Karpas-422 (cell line): ENCODE measurements around the gene ATP5MG. TPM values are rescaled to one million over a fixed set of nuclear protein-coding genes. Genes with fewer than 3 reads are reported as not detected.

Experiments
- DNase-seq: peaks from one replicate; pipeline ENCODE4 v3.0.0-alpha.2; 2015
- H2AFZ ChIP-seq: fragments of 200-600 bp; sonication (generic); 2 replicates; pipeline ENCODE4 v1.6.1; 2014; ENCODE audit warnings: antibody characterized with exemption, low read length, mixed read lengths
- H3K27ac ChIP-seq: fragments of 200-600 bp; sonication (generic); 2 replicates; pipeline ENCODE4 v1.5.1; 2014; ENCODE audit warnings: mild to moderate bottlenecking, low read length, moderate library complexity
- H3K27me3 ChIP-seq: fragments of 200-600 bp; sonication (generic); 2 replicates; pipeline ENCODE4 v1.6.1; 2014; ENCODE audit warnings: low read length, mixed read lengths
- H3K36me3 ChIP-seq: fragments of 200-600 bp; sonication (generic); 2 replicates; pipeline ENCODE4 v1.6.1; 2014; ENCODE audit warnings: low read length, mixed read lengths; ENCODE audit not compliant: insufficient read depth
- H3K4me1 ChIP-seq: fragments of 200-600 bp; sonication (generic); 2 replicates; pipeline ENCODE4 v1.6.1; 2014; ENCODE audit warnings: mild to moderate bottlenecking, low read length, mixed read lengths
- H3K4me2 ChIP-seq: fragments of 200-600 bp; sonication (generic); 2 replicates; pipeline ENCODE4 v1.6.1; 2014; ENCODE audit warnings: low read length, low read depth, mild to moderate bottlenecking; ENCODE audit not compliant: poor library complexity, severe bottlenecking
- H3K4me3 ChIP-seq: fragments of 200-600 bp; sonication (generic); 2 replicates; pipeline ENCODE4 v1.5.1; 2014; ENCODE audit warnings: mild to moderate bottlenecking, antibody characterized with exemption, low read length, mixed read lengths
- H3K79me2 ChIP-seq: fragments of 200-600 bp; sonication (generic); 2 replicates; pipeline ENCODE4 v1.6.1; 2014; ENCODE audit warnings: mild to moderate bottlenecking, low read length, mixed read lengths
- H3K9ac ChIP-seq: fragments of 200-600 bp; sonication (generic); 2 replicates; pipeline ENCODE4 v1.6.0; 2014; ENCODE audit warnings: low read length
- H3K9me2 ChIP-seq: fragments of 200-600 bp; sonication (generic), shearing (Covaris generic); replicated peaks from 2 replicates; pipeline ENCODE4 v1.6.0; 2014; ENCODE audit warnings: mild to moderate bottlenecking, low read length, moderate library complexity; ENCODE audit not compliant: insufficient read depth
- H3K9me3 ChIP-seq: fragments of 300-700, 200-600 bp; sonication (generic); 2 replicates; pipeline ENCODE4 v1.6.1; 2014; ENCODE audit warnings: low read length, mixed read lengths
- H4K20me1 ChIP-seq: fragments of 200-600 bp; sonication (generic); 2 replicates; pipeline ENCODE4 v1.6.1; 2014; ENCODE audit warnings: mild to moderate bottlenecking, antibody characterized with exemption, low read length, low read depth; ENCODE audit not compliant: insufficient read depth
- total RNA-seq: library from RNA; depleted of rRNA; stranded (reverse); fragments of >200 nt; shearing (Covaris generic); gene quantifications from 2 replicates; pipeline ENCODE4 v1.2.3, GENCODE V29; 2014; ENCODE audit warnings: low replicate concordance

Gene ATP5MG
- total RNA-seq, 1 experiment from 2014 or later, result 82.4 TPM

DNA sequence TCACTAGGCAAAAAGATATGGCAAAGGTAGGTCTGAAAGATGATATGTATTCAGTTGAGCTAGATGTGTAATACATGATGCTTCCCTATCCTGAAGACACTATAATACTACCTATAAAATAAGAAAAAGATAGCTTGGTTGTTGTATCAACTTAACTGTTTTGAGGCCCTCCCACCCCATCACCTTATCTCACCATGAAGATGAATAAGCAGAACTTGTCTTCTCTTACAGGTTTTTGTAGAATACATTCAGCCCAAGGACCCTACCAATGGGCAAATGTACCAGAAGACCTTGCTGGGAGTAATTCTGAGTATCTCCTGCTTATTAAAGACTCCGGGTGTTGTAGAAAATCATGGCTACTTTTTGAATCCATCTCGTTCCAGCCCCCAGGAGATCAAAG lies 28.1 kb upstream of the ATP5MG start:
- Histone ChIP-seq H3K9me2 (no peaks in the 10 kb centered on the region), H3K9ac (no peak overlapping the region), H3K9me3 (no peaks in the 10 kb centered on the region), H3K4me3 (no peak overlapping the region), H3K4me1 (no peaks in the 10 kb centered on the region), H4K20me1 (no peaks in the 10 kb centered on the region), H3K27ac (no peak overlapping the region), H3K79me2 (no peaks in the 10 kb centered on the region), H3K27me3 (no peaks in the 10 kb centered on the region), H3K36me3 (peaks cover 4% of the 10 kb centered on the region), H2AFZ (no peak overlapping the region), H3K4me2 (no peak overlapping the region)
- DNase-seq, result no peak

DNA sequence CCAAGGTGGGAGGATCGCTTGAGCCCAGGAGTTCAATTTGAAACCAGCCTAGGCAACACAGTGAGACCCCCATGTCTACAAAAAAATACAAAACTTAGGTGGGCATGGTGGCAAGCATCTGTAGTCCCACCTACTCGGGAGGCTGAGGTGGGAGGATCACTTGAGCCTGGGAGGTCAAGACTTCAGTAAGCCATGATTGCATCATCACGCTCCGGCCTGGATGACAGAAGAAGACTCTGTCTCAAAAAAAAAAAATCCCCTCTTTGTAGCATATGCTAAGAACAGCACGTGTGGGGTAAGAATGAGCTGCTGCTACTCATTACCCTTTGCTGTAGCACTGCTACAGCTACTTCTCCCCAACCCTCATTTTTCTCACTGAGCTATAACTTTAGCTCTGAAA lies 27.5 kb upstream of the ATP5MG start:
- no peaks in the 10 kb centered on the region for H3K4me1 ChIP-seq
- DNase-seq, result no peak
- H3K4me3 ChIP-seq, result no peak overlapping the region
- H3K36me3 ChIP-seq, result peaks cover 4% of the 10 kb centered on the region; the same call in 1 of the 2 replicates
- no peaks in the 10 kb centered on the region for H3K9me2 ChIP-seq
- no peaks in the 10 kb centered on the region for H3K9me3 ChIP-seq
- H3K4me2 ChIP-seq, result no peak overlapping the region
- H3K27me3 ChIP-seq, result no peaks in the 10 kb centered on the region
- no peak overlapping the region for H3K27ac ChIP-seq
- H3K79me2 ChIP-seq, result no peaks in the 10 kb centered on the region
- H2AFZ ChIP-seq, result no peak overlapping the region
- no peaks in the 10 kb centered on the region for H4K20me1 ChIP-seq
- no peak overlapping the region for H3K9ac ChIP-seq

DNA sequence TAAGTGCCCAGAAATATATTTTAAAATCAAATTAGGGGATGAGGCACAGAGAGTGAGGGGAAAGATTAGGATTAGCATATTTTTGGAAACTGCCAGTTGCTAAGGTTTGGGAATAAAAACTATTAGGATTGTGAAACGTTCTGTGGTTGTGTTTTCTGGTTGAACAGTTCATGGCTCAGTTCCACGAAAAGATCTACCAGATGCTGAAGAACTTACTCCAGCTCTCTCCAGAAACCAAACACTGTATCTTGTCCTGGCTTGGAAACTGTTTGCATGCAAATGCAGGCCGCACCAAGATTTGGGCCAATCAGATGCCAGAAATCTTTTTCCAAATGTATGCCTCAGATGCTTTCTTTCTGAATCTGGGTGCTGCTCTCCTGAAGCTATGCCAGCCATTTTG lies 26.7 kb upstream of the ATP5MG start:
- Histone ChIP-seq H3K9me3 (no peaks in the 10 kb centered on the region), H3K4me3 (no peak overlapping the region), H3K27ac (no peak overlapping the region), H3K9me2 (no peaks in the 10 kb centered on the region), H4K20me1 (no peaks in the 10 kb centered on the region), H3K27me3 (no peaks in the 10 kb centered on the region), H3K36me3 (no peaks in the 10 kb centered on the region; the same call in 1 of the 2 replicates), H3K9ac (no peak overlapping the region), H3K4me1 (no peaks in the 10 kb centered on the region), H2AFZ (no peak overlapping the region), H3K4me2 (no peak overlapping the region), H3K79me2 (no peaks in the 10 kb centered on the region)
- no peak for DNase-seq

DNA sequence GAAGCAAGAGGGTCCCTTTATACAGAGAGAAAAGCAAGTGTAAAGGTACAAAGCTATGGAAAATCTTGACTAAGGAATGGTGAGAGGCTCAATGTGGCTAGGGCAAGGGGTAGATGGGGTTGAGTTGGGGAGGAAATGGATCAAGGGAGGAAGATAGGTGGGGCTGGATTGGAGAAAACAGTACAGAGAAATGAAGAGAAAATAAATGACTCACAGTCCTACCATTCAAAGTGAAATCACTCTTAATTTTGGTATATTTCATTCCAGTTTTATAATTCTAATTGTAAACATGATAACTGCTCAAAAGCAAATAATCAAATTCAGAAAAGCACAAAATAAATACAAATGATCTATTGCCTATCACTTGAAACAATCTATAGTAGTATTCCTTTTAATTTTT lies 25.4 kb upstream of the ATP5MG start:
- Histone ChIP-seq H3K4me2 (no peak overlapping the region), H3K9ac (no peak overlapping the region), H3K9me2 (no peaks in the 10 kb centered on the region), H3K36me3 (peaks cover 3% of the 10 kb centered on the region; the same call in 1 of the 2 replicates), H3K4me3 (no peak overlapping the region), H3K27me3 (no peaks in the 10 kb centered on the region), H3K27ac (no peak overlapping the region), H3K4me1 (no peaks in the 10 kb centered on the region), H3K79me2 (no peaks in the 10 kb centered on the region), H2AFZ (no peak overlapping the region), H3K9me3 (no peaks in the 10 kb centered on the region), H4K20me1 (no peaks in the 10 kb centered on the region)
- DNase-seq, result no peak

DNA sequence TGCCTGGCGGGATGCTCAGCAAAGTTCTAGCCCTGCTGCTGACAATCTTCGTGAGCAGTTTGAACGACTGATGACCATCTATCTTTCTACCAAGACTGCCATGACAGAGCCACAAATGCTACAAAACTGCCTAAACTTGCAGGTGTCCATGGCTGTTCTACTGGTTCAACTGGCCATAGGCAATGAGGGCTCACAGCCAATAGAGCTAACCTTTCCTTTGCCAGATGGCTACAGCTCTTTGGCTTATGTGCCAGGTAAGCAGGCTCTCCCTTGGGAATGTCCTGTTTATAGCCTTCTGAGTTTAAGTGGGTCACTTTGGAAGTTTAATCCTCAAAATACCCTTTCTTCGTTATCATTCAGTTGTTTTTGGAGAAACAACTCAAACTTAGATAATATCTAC lies 21.9 kb upstream of the ATP5MG start:
- Histone ChIP-seq H3K4me3 (no peak overlapping the region), H3K27ac (no peak overlapping the region), H3K27me3 (no peaks in the 10 kb centered on the region), H3K9me2 (no peaks in the 10 kb centered on the region), H2AFZ (no peak overlapping the region), H3K4me1 (no peaks in the 10 kb centered on the region), H3K9me3 (no peaks in the 10 kb centered on the region), H3K36me3 (peaks cover 8% of the 10 kb centered on the region; the same call in 1 of the 2 replicates), H3K9ac (no peak overlapping the region), H3K79me2 (no peaks in the 10 kb centered on the region), H4K20me1 (no peaks in the 10 kb centered on the region), H3K4me2 (no peak overlapping the region)
- DNase-seq, result no peak

DNA sequence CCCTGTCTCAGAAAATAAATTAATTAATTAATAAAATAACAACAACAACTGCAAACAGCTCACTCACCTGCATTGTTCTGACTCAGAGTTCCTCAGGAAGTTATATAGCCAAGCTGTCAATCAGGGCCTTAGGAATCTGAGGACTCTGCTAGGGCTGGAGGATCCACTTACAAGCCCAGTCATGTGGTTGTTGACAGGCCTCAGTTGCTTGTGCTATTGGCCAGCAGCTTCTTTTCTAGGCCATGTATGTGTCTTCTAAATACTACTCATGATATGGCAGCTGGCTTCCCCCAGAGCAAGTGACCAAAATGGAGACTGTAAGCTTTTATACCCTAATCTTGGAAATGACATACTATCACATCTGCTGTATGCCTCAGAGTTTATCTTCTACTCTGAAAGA lies 20.8 kb upstream of the ATP5MG start:
- no peak for DNase-seq
- H3K4me1 ChIP-seq, result no peaks in the 10 kb centered on the region
- H3K9ac ChIP-seq, result no peak overlapping the region
- H4K20me1 ChIP-seq, result no peaks in the 10 kb centered on the region
- no peak overlapping the region for H3K27ac ChIP-seq
- H3K4me2 ChIP-seq, result no peak overlapping the region
- peaks cover 8% of the 10 kb centered on the region; the same call in 1 of the 2 replicates for H3K36me3 ChIP-seq
- H3K79me2 ChIP-seq, result no peaks in the 10 kb centered on the region
- no peaks in the 10 kb centered on the region for H3K27me3 ChIP-seq
- H2AFZ ChIP-seq, result no peak overlapping the region
- no peaks in the 10 kb centered on the region for H3K9me2 ChIP-seq
- H3K9me3 ChIP-seq, result no peaks in the 10 kb centered on the region
- H3K4me3 ChIP-seq, result no peak overlapping the region

DNA sequence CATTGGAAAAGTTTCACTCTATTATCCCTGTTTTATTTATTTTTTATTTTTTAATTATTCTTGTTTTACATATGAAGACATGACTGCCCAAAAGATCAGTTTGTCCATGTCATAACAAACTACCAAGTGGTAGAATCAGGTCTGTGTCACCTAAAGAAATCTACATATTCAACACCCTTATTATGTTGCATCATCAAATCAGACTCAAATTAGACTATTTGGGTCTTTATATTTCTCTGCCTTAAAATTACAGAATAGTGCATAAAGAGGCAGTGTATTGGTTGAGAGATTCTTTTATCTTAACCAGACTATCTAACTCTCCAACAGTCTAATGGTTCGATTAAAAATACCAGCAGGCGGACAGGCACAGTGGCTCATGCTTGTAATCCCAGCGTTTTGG lies 18.5 kb upstream of the ATP5MG start:
- no peaks in the 10 kb centered on the region for H3K79me2 ChIP-seq
- no peaks in the 10 kb centered on the region for H3K9me2 ChIP-seq
- no peak overlapping the region for H3K9ac ChIP-seq
- H4K20me1 ChIP-seq, result no peaks in the 10 kb centered on the region
- H3K27me3 ChIP-seq, result no peaks in the 10 kb centered on the region
- H3K4me2 ChIP-seq, result no peak overlapping the region
- no peak for DNase-seq
- no peak overlapping the region for H2AFZ ChIP-seq
- no peaks in the 10 kb centered on the region for H3K4me1 ChIP-seq
- H3K9me3 ChIP-seq, result no peaks in the 10 kb centered on the region
- peaks cover 20% of the 10 kb centered on the region for H3K36me3 ChIP-seq
- no peak overlapping the region for H3K27ac ChIP-seq
- no peak overlapping the region for H3K4me3 ChIP-seq

DNA sequence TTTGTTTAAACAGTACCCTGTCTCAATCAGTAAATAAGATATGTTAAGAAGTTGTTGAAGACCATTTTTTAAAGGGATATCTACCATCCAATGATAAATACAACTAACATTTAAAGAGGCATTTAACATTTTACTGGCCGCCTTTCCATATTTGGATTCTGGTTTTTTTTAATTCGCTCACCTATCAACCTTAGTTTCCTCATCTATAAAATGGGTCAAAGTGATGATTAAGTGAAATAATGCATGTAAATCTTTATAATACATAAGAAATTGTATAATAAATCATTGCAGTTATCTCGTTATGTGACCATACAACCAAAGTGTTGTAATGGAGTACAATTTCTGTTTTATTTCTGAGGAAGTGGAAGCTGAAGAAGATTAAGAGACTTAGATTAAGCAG lies 17.7 kb upstream of the ATP5MG start:
- no peaks in the 10 kb centered on the region for H3K4me1 ChIP-seq
- H3K36me3 ChIP-seq, result peaks cover 20% of the 10 kb centered on the region
- no peaks in the 10 kb centered on the region for H3K9me3 ChIP-seq
- H3K79me2 ChIP-seq, result no peaks in the 10 kb centered on the region
- no peak overlapping the region for H3K9ac ChIP-seq
- H3K9me2 ChIP-seq, result no peaks in the 10 kb centered on the region
- H3K4me3 ChIP-seq, result no peak overlapping the region
- no peaks in the 10 kb centered on the region for H4K20me1 ChIP-seq
- H3K27ac ChIP-seq, result no peak overlapping the region
- no peak overlapping the region for H3K4me2 ChIP-seq
- H2AFZ ChIP-seq, result no peak overlapping the region
- H3K27me3 ChIP-seq, result no peaks in the 10 kb centered on the region
- DNase-seq, result no peak

DNA sequence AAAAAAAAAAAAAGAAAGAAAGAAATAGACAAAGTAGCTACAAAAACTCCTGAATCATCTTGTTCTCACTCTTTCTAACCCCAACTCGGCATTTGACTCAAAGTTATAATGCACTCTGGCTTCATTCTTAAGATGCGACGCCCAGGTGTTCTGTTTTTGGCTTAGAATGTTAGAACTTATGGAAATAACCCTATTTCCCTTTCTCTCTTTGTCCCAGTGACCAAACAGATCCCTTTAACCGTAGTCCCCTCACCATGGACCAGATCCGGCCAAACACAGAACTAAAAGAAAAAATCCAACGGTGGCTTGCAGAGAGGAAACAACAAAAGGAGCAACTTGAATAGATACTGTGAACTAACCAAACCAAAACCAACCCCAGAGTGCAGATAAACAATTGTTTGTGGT lies 5.3 kb upstream of the ATP5MG start:
- H3K36me3 ChIP-seq, result peaks cover 9% of the 10 kb centered on the region; the same call in 1 of the 2 replicates
- no peak for DNase-seq

More for the DNA sequence above, 5.3 kb upstream of the ATP5MG start:
- H3K4me3 ChIP-seq, result no peak overlapping the region
- H3K4me2 ChIP-seq, result no peak overlapping the region
- no peaks in the 10 kb centered on the region for H3K9me3 ChIP-seq
- no peak overlapping the region for H2AFZ ChIP-seq
- H3K27me3 ChIP-seq, result no peaks in the 10 kb centered on the region
- H4K20me1 ChIP-seq, result no peaks in the 10 kb centered on the region
- peaks cover 16% of the 10 kb centered on the region for H3K4me1 ChIP-seq
- H3K27ac ChIP-seq, result no peak overlapping the region
- H3K79me2 ChIP-seq, result 0 out of 2 replicates have a peak, but pooled peaks cover 4% of the 10 kb centered on the region
- no peak overlapping the region for H3K9ac ChIP-seq
- no peaks in the 10 kb centered on the region for H3K9me2 ChIP-seq
